HEK293 (cell line): ENCODE measurements around the gene PDP2.

Experiments used
- CTCF ChIA-PET: fragments of 350-600 bp; formaldehyde crosslinking; extraction: SDS; loops from one replicate; lab custom pipeline; 2021; ENCODE audit warnings: antibody characterized with exemption; lab: Yijun Ruan, JAX
- POLR2A ChIA-PET: fragments of 300-600 bp; formaldehyde crosslinking; extraction: SDS; loops from one replicate; lab custom pipeline; 2020; ENCODE audit warnings: antibody characterized with exemption, inconsistent platforms; lab: Yijun Ruan, JAX
- H3K27ac ChIP-seq: fragments of 200-500 bp; sonication (Bioruptor generic); 2 replicates; pipeline ENCODE4 v1.5.1; 2014; ENCODE audit warnings: low read depth, low read length, control low read depth, inconsistent platforms; ENCODE audit errors: extremely low read depth
- H3K36me3 ChIP-seq, 2 experiments: fragments of 200-500 bp in 1 of 2; sonication (Bioruptor generic) in 1 of 2; 1 replicate in 1 of 2; 2 replicates in 1 of 2; pipeline ENCODE4 v1.5.1; 2014 to 2017; ENCODE audit warnings: inconsistent platforms in 2 of 2, low read length in 2 of 2; ENCODE audit not compliant: control insufficient read depth in 2 of 2, insufficient read depth in 1 of 2
- H3K4me1 ChIP-seq: fragments of 200-500 bp; sonication (Bioruptor generic); 2 replicates; pipeline ENCODE4 v1.5.1; 2014; ENCODE audit warnings: mild to moderate bottlenecking, low read length, inconsistent platforms; ENCODE audit not compliant: control insufficient read depth, insufficient read depth
- H3K4me3 ChIP-seq: 2 replicates; pipeline ENCODE4 v1.5.1; 2011; ENCODE audit warnings: low read depth, mild to moderate bottlenecking, control low read depth, low read length, moderate library complexity
- H3K9me3 ChIP-seq: fragments of 200-500 bp; sonication (Bioruptor generic); 2 replicates; pipeline ENCODE4 v1.5.1; 2014; ENCODE audit warnings: low read depth, low read length, inconsistent platforms; ENCODE audit not compliant: control insufficient read depth, insufficient read depth
- GLI4 ChIP-seq: fragments of 450-650 bp; formaldehyde crosslinking; IDR thresholded peaks from 2 replicates; pipeline ENCODE4 v1.5.1; 2016; ENCODE audit warnings: missing biosample characterization, missing genetic modification characterization
- GLIS1 ChIP-seq: fragments of 450-650 bp; formaldehyde crosslinking; IDR thresholded peaks from 2 replicates; pipeline ENCODE4 v1.5.1; 2016; ENCODE audit warnings: missing biosample characterization, missing genetic modification characterization
- HOXA7 ChIP-seq: sonication (generic); formaldehyde crosslinking; IDR thresholded peaks from 2 replicates; pipeline ENCODE4 v1.8.1; 2022; ENCODE audit warnings: missing genetic modification reagents, borderline replicate concordance
- HOXC10 ChIP-seq: sonication (generic); formaldehyde crosslinking; IDR thresholded peaks from 2 replicates; pipeline ENCODE4 v1.8.1; 2023; ENCODE audit warnings: mild to moderate bottlenecking, missing genetic modification reagents
- KLF10 ChIP-seq: fragments of 450-650 bp; IDR thresholded peaks from 2 replicates; pipeline ENCODE4 v1.5.1; 2018; ENCODE audit warnings: missing biosample characterization, mild to moderate bottlenecking, missing genetic modification characterization
- KLF8 ChIP-seq: fragments of 450-650 bp; formaldehyde crosslinking; IDR thresholded peaks from 2 replicates; pipeline ENCODE4 v1.5.1; 2016; ENCODE audit warnings: missing biosample characterization, missing genetic modification characterization
- SALL2 ChIP-seq: fragments of 450-650 bp; formaldehyde crosslinking; IDR thresholded peaks from 2 replicates; pipeline ENCODE4 v1.5.0; 2017; ENCODE audit warnings: missing biosample characterization, mild to moderate bottlenecking, missing genetic modification characterization, borderline replicate concordance
- SCRT1 ChIP-seq: fragments of 450-650 bp; formaldehyde crosslinking; IDR thresholded peaks from 2 replicates; pipeline ENCODE4 v1.5.1; 2016; ENCODE audit warnings: missing biosample characterization, missing genetic modification characterization, borderline replicate concordance
- ZBTB10 ChIP-seq: fragments of 450-650 bp; formaldehyde crosslinking; IDR thresholded peaks from 2 replicates; pipeline ENCODE4 v1.5.1; 2016; ENCODE audit warnings: missing biosample characterization, missing genetic modification characterization
- ZBTB17 ChIP-seq: fragments of 450-650 bp; formaldehyde crosslinking; IDR thresholded peaks from 2 replicates; pipeline ENCODE4 v1.5.1; 2016; ENCODE audit warnings: missing biosample characterization, missing genetic modification characterization
- ZNF10 ChIP-seq: fragments of 450-650 bp; formaldehyde crosslinking; IDR thresholded peaks from 2 replicates; pipeline ENCODE4 v1.5.1; 2017; ENCODE audit warnings: missing biosample characterization, missing genetic modification characterization
- ZNF175 ChIP-seq: fragments of 450-650 bp; formaldehyde crosslinking; IDR thresholded peaks from 2 replicates; pipeline ENCODE4 v1.5.1; 2016; ENCODE audit warnings: missing biosample characterization, missing genetic modification characterization
- ZNF184 ChIP-seq: fragments of 450-650 bp; IDR thresholded peaks from 2 replicates; pipeline ENCODE4 v1.5.1; 2018; ENCODE audit warnings: missing biosample characterization, mild to moderate bottlenecking, missing genetic modification characterization
- ZNF280C ChIP-seq: fragments of 450-650 bp; formaldehyde crosslinking; IDR thresholded peaks from 2 replicates; pipeline ENCODE4 v1.5.1; 2016; ENCODE audit warnings: missing biosample characterization, missing genetic modification characterization
- ZNF488 ChIP-seq: fragments of 450-650 bp; formaldehyde crosslinking; IDR thresholded peaks from 2 replicates; pipeline ENCODE4 v1.5.1; 2016; ENCODE audit warnings: missing biosample characterization, missing genetic modification characterization
- ZNF571 ChIP-seq: fragments of 450-650 bp; formaldehyde crosslinking; IDR thresholded peaks from 2 replicates; pipeline ENCODE4 v1.5.0; 2017; ENCODE audit warnings: missing biosample characterization, missing genetic modification characterization
- ZNF585B ChIP-seq: fragments of 450-650 bp; formaldehyde crosslinking; IDR thresholded peaks from 2 replicates; pipeline ENCODE4 v1.5.1; 2016; ENCODE audit warnings: missing biosample characterization, missing genetic modification characterization
- ZNF596 ChIP-seq: fragments of 450-650 bp; IDR thresholded peaks from 2 replicates; pipeline ENCODE4 v1.5.0; 2018; ENCODE audit warnings: missing biosample characterization, mild to moderate bottlenecking, missing genetic modification characterization, moderate library complexity
- ZNF610 ChIP-seq: fragments of 450-650 bp; formaldehyde crosslinking; IDR thresholded peaks from 2 replicates; pipeline ENCODE4 v1.5.1; 2016; ENCODE audit warnings: missing biosample characterization, missing genetic modification characterization, borderline replicate concordance
- ZNF629 ChIP-seq: fragments of 450-650 bp; formaldehyde crosslinking; IDR thresholded peaks from 2 replicates; pipeline ENCODE4 v1.5.1; 2017; ENCODE audit warnings: missing biosample characterization, missing genetic modification characterization
- ZNF677 ChIP-seq: fragments of 450-650 bp; IDR thresholded peaks from 2 replicates; pipeline ENCODE4 v1.5.0; 2018; ENCODE audit warnings: missing biosample characterization, mild to moderate bottlenecking, missing genetic modification characterization, moderate library complexity
- ZNF692 ChIP-seq: fragments of 450-650 bp; formaldehyde crosslinking; IDR thresholded peaks from 2 replicates; pipeline ENCODE4 v1.5.1; 2016; ENCODE audit warnings: missing biosample characterization, missing genetic modification characterization
- ZNF830 ChIP-seq: fragments of 450-650 bp; IDR thresholded peaks from 2 replicates; pipeline ENCODE4 v1.5.0; 2018; ENCODE audit warnings: missing biosample characterization, missing genetic modification characterization, low read depth, mild to moderate bottlenecking, moderate library complexity
- ZSCAN4 ChIP-seq: fragments of 450-650 bp; formaldehyde crosslinking; IDR thresholded peaks from 2 replicates; pipeline ENCODE4 v1.5.1; 2017; ENCODE audit warnings: missing biosample characterization, missing genetic modification characterization
- ZXDB ChIP-seq: fragments of 450-650 bp; formaldehyde crosslinking; IDR thresholded peaks from 2 replicates; pipeline ENCODE4 v1.5.1; 2016; ENCODE audit warnings: missing biosample characterization, missing genetic modification characterization
- TF ChIP-seq, protein P1 (sequence below): IDR thresholded peaks from 2 replicates; pipeline ENCODE4 v1.6.1; 2011; ENCODE audit warnings: mild to moderate bottlenecking, low read depth, low read length, borderline replicate concordance
- TF ChIP-seq, protein P2 (sequence below): fragments of 450-650 bp; formaldehyde crosslinking; IDR thresholded peaks from 2 replicates; pipeline ENCODE4 v1.5.1; 2016; ENCODE audit warnings: missing biosample characterization, missing genetic modification characterization

PDP2 gene

GRCh38 chr16:66939366-66939765, 59.1 kb downstream of the PDP2 start:
- Histone ChIP-seq H3K27ac (no peak overlapping the region), H3K4me1 (peaks cover 2% of the 10 kb centered on the region; the same call in 1 of the 2 replicates), H3K4me3 (no peak overlapping the region), H3K36me3 (peaks cover 0 to 71% of the 10 kb centered on the region in 2 experiments; a peak in 1 of 3 replicates), H3K9me3 (no peaks in the 10 kb centered on the region)
- TF ChIP-seq ZNF585B (tag by site-specific recombination), result no peak
- TF ChIP-seq ZNF184 (tag by site-specific recombination), result no peak
- TF ChIP-seq, protein P1, sequence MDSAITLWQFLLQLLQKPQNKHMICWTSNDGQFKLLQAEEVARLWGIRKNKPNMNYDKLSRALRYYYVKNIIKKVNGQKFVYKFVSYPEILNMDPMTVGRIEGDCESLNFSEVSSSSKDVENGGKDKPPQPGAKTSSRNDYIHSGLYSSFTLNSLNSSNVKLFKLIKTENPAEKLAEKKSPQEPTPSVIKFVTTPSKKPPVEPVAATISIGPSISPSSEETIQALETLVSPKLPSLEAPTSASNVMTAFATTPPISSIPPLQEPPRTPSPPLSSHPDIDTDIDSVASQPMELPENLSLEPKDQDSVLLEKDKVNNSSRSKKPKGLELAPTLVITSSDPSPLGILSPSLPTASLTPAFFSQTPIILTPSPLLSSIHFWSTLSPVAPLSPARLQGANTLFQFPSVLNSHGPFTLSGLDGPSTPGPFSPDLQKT, result no peak
- no peak for TF ChIP-seq ZNF629 (tag by site-specific recombination)
- TF ChIP-seq ZNF610 (tag by site-specific recombination), result no peak
- no peak for TF ChIP-seq ZBTB17
- TF ChIP-seq ZNF280C (tag by site-specific recombination), result no peak
- no peak for TF ChIP-seq ZNF10
- TF ChIP-seq HOXA7 (CRISPR knock-in tag), result no peak
- TF ChIP-seq ZNF175 (tag by site-specific recombination), result no peak
- no peak for TF ChIP-seq ZNF488
- TF ChIP-seq ZSCAN4 (tag by site-specific recombination), result no peak
- TF ChIP-seq SCRT1 (tag by site-specific recombination), result no peak
- no peak for TF ChIP-seq KLF10
- TF ChIP-seq KLF8 (tag by site-specific recombination), result no peak
- TF ChIP-seq ZBTB10 (tag by site-specific recombination), result no peak
- TF ChIP-seq ZXDB (tag by site-specific recombination), result no peak
- TF ChIP-seq SALL2 (tag by site-specific recombination), result no peak
- CTCF ChIA-PET, result interaction anchor here (1.0 kb wide), 1 partner anchor 44 kb away, joined by 3 read pairs; no protein-coding TSS in a partner anchor
- POLR2A ChIA-PET, result no interaction called here

- ChIA-PET CTCF (no interaction called here), POLR2A (no interaction called here)
- no peaks in the 10 kb centered on the region for H3K9me3 ChIP-seq
- peaks cover under 1% of the 10 kb centered on the region; the same call in 1 of the 2 replicates for H3K4me1 ChIP-seq
- H3K36me3 ChIP-seq, result peaks cover 0 to 71% of the 10 kb centered on the region in 2 experiments; a peak in 1 of 3 replicates
- H3K4me3 ChIP-seq, result no peak overlapping the region
- H3K27ac ChIP-seq, result no peak overlapping the region
- TF ChIP-seq GLI4 (tag by site-specific recombination) (no peak), ZNF830 (tag by site-specific recombination) (no peak), ZNF571 (no peak), HOXC10 (CRISPR knock-in tag) (no peak), ZNF692 (tag by site-specific recombination) (no peak), ZNF10 (no peak), ZNF596 (tag by site-specific recombination) (no peak), GLIS1 (tag by site-specific recombination) (no peak), ZNF677 (tag by site-specific recombination) (no peak)
- TF ChIP-seq, protein P2, sequence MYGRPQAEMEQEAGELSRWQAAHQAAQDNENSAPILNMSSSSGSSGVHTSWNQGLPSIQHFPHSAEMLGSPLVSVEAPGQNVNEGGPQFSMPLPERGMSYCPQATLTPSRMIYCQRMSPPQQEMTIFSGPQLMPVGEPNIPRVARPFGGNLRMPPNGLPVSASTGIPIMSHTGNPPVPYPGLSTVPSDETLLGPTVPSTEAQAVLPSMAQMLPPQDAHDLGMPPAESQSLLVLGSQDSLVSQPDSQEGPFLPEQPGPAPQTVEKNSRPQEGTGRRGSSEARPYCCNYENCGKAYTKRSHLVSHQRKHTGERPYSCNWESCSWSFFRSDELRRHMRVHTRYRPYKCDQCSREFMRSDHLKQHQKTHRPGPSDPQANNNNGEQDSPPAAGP (tag by site-specific recombination), result no peak
Observed at GRCh38 chr16:66940236-66940635, 59.9 kb downstream of the PDP2 start.
